GM23338 (cell line): ENCODE measurements around the gene DOCK1.

Experiments used
- CTCF ChIP-seq, 2 experiments: fragments of 200-600 bp in 1 of 2; sonication (generic) in 1 of 2; conservative IDR thresholded peaks; 2 replicates each; pipeline versions ENCODE4 v1.5.1 to v1.6.1; 2016 to 2017; ENCODE audit warnings: antibody characterized with exemption in 2 of 2, low read depth in 2 of 2, mild to moderate bottlenecking in 2 of 2, moderate library complexity in 1 of 2
- EZH2 ChIP-seq: fragments of 200-600 bp; sonication (generic); IDR thresholded peaks from one replicate; pipeline ENCODE4 v1.8.0; 2017; ENCODE audit warnings: antibody characterized with exemption, mild to moderate bottlenecking, low read depth; ENCODE audit not compliant: unreplicated experiment
- EZH2phosphoT487 ChIP-seq: fragments of 200-600 bp; sonication (generic); IDR thresholded peaks from one replicate; pipeline ENCODE4 v1.8.1; 2018; ENCODE audit warnings: antibody characterized with exemption; ENCODE audit not compliant: unreplicated experiment
- POLR2AphosphoS5 ChIP-seq: IDR thresholded peaks from 2 replicates; pipeline ENCODE4 v1.6.1; 2016; ENCODE audit warnings: antibody characterized with exemption, low read depth
- REST ChIP-seq: IDR thresholded peaks from one replicate; pipeline ENCODE4 v1.6.1; 2018; ENCODE audit warnings: antibody characterized with exemption; ENCODE audit not compliant: unreplicated experiment
- STAT1 ChIP-seq: IDR thresholded peaks from one replicate; pipeline ENCODE4 v1.6.1; 2016; ENCODE audit warnings: antibody characterized with exemption; ENCODE audit not compliant: unreplicated experiment
- ZNF331 ChIP-seq: fragments of 250-450 bp; sonication (Bioruptor Pico); IDR thresholded peaks from 2 replicates; pipeline ENCODE4 v1.5.0; 2020; ENCODE audit warnings: low read depth, mild to moderate bottlenecking, moderate library complexity
- ZNF462 ChIP-seq: fragments of 250-450 bp; sonication (Bioruptor Pico); IDR thresholded peaks from 2 replicates; pipeline ENCODE4 v1.5.0; 2020; ENCODE audit warnings: mild to moderate bottlenecking, moderate library complexity

GRCh38 chr10:127415116-127415515, 509.9 kb downstream of the DOCK1 start:
- TF ChIP-seq CTCF (conservative IDR thresholded peaks at IDR 0.05; ENCODE audit: low read depth in 2 of 2) (no peak), EZH2phosphoT487 (no peak), EZH2 (no peak), ZNF331 (CRISPR knock-in tag) (no peak), POLR2AphosphoS5 (no peak), ZNF462 (CRISPR knock-in tag) (no peak), REST (no peak), STAT1 (no peak)
